ENCODE data around the gene CNPY2.
A peak's percentile ranks its signal among the peaks of the same experiment; 100 is the strongest.

Gene CNPY2

GRCh38 chr12:56334490-56334793 is 18.7 kb upstream of the CNPY2 start:
- DNase-seq, result no peak
- no peaks in the 10 kb centered on the region for H3K36me3 ChIP-seq
- peak overlapping the region; percentile 60 to 76 for H3K4me3 ChIP-seq
- H3K4me1 ChIP-seq, result peaks cover 0 to 17% (median 10%) of the 10 kb centered on the region in 4 donors
- TF ChIP-seq CTCF (IDR thresholded peaks at IDR 0.05), result no peak
- no peaks in the 10 kb centered on the region for H3K9me3 ChIP-seq
- intact Hi-C loops (cut with DNase I; ENCODE audit: low total_unique reads), result no loop called here
- H3K27ac ChIP-seq, result peak overlapping the region; percentile 92 to 97
- no peaks in the 10 kb centered on the region for H3K27me3 ChIP-seq

GRCh38 chr12:56333679-56334489 is 18.1 kb upstream of the CNPY2 start, which contains the start of gene PAN2:
TSS of gene PAN2 (minus strand) at chr12:56334000. CDS start at chr12:56333094, 906 bp downstream.
- peak within 1 kb of the TSS; percentile 92 to 97 for H3K27ac ChIP-seq
- H3K27me3 ChIP-seq, result no peaks in the 10 kb centered on the region
- peak; percentile 96 to 97 for DNase-seq
- intact Hi-C loops (cut with DNase I; ENCODE audit: low total_unique reads), result no loop called here
- H3K36me3 ChIP-seq, result no peaks in the 10 kb centered on the region
- TF ChIP-seq CTCF (IDR thresholded peaks at IDR 0.05), result peak; percentile 46 to 53
- H3K4me1 ChIP-seq, result peaks cover 0 to 17% (median 10%) of the 10 kb centered on the region in 4 donors
- peak within 1 kb of the TSS; percentile 60 to 76 for H3K4me3 ChIP-seq
- H3K9me3 ChIP-seq, result no peaks in the 10 kb centered on the region

- intact Hi-C loops (cut with DNase I; ENCODE audit: low total_unique reads), result no loop called here
- Histone ChIP-seq H3K4me3 (peak overlapping the region; percentile 60 to 76), H3K36me3 (peaks cover 0 to 6% (median 2%) of the 10 kb centered on the region in 3 donors), H3K27ac (peak overlapping the region; percentile 92 to 97), H3K9me3 (no peaks in the 10 kb centered on the region), H3K4me1 (peaks cover 0 to 17% (median 10%) of the 10 kb centered on the region in 4 donors), H3K27me3 (no peaks in the 10 kb centered on the region)
- no peak for TF ChIP-seq CTCF (IDR thresholded peaks at IDR 0.05)
- DNase-seq, result no peak
Observed at GRCh38 chr12:56333197-56333678, 17.4 kb upstream of the CNPY2 start.

GRCh38 chr12:56332512-56333196 is 16.9 kb upstream of the CNPY2 start:
- peak overlapping the region; percentile 60 to 76 for H3K4me3 ChIP-seq
- DNase-seq, result no peak
- intact Hi-C loops (cut with DNase I; ENCODE audit: low total_unique reads), result no loop called here
- no peaks in the 10 kb centered on the region for H3K27me3 ChIP-seq
- H3K36me3 ChIP-seq, result peaks cover 0 to 12% (median 8%) of the 10 kb centered on the region in 3 donors
- no peak for TF ChIP-seq CTCF (IDR thresholded peaks at IDR 0.05)
- peak overlapping the region; percentile 92 to 97 for H3K27ac ChIP-seq
- peaks cover 0 to 17% (median 10%) of the 10 kb centered on the region in 4 donors for H3K4me1 ChIP-seq
- no peaks in the 10 kb centered on the region for H3K9me3 ChIP-seq

GRCh38 chr12:56330936-56331490 is 15.2 kb upstream of the CNPY2 start:
- H3K27ac ChIP-seq, result no peak overlapping the region
- no peak for DNase-seq
- H3K27me3 ChIP-seq, result no peaks in the 10 kb centered on the region
- H3K4me1 ChIP-seq, result peaks cover 0 to 17% (median 10%) of the 10 kb centered on the region in 4 donors
- intact Hi-C loops (cut with DNase I; ENCODE audit: low total_unique reads), result no loop called here
- no peaks in the 10 kb centered on the region for H3K9me3 ChIP-seq
- peaks cover 7 to 29% (median 23%) of the 10 kb centered on the region in 3 donors for H3K36me3 ChIP-seq
- H3K4me3 ChIP-seq, result no peak overlapping the region
- TF ChIP-seq CTCF (IDR thresholded peaks at IDR 0.05), result no peak
